ENCODE measurements around the gene TSPAN4. TPM values are rescaled to one million over a fixed set of nuclear protein-coding genes. Genes with fewer than 3 reads are reported as not detected.

The TSPAN4 gene
- total and polyA plus RNA-seq, 2 of the 13 experiments (the other 11 are each of a cell fraction or from before 2014, with no cell fraction given) = 31.7 to 68.3 TPM

DNA sequence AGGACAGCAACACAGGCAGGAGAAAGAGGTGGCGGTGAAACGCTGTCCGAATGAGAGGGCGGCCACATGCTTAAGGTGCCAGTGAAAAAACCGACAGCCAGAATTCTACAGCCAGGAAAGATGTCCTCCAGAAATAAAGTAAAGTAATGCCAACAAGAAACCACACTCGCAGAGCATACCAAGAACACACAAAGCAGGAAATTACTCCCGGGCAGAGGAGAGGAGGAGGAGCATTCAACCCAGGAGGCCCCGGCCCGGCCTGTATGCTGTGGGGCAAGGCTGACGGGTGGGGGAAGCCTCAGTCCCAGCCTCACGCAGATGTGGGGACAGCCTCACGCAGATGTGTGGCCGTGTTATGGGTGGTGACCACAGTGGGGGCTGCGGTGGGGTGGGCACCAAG, 39.9 kb downstream of the TSPAN4 start (continued):
- TF ChIP-seq ZNF407 (CRISPR knock-in tag; IDR thresholded peaks at IDR 0.05; ENCODE audit: not compliant biosample characterization) (no peak), RFXAP (CRISPR knock-in tag; IDR thresholded peaks at IDR 0.05; ENCODE audit: borderline replicate concordance) (no peak), MNT (IDR thresholded peaks at IDR 0.05) (no peak), MYNN (CRISPR knock-in tag; IDR thresholded peaks at IDR 0.05; ENCODE audit: low read depth) (no peak), NFYC (CRISPR knock-in tag; IDR thresholded peaks at IDR 0.05) (no peak)
